ENCODE data around the gene ZFAND3.
"Not testable (repeated sequence)": the region's sequence is repeated elsewhere in the genome, so short reads cannot be mapped to it uniquely, and the experiment has no call there.

The ZFAND3 gene

DNA sequence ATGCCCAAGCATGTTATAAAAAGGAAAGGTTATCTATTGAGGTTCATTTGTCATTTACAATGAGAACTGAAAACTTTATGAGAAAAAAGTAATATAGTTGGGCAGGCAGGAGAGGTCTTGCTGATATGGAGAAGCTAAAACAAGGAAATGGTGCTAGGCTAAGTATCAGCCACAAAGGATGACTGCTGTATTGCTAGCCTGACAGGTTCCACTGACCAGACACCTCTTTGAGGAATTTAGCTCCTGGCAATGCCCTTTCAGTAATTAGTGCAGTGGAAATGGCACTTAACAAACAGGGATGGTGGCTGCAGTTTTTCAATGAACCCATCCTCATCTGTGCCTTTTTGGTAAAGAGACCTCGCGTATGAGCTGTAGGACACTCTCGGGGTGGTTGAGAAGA is 284.4 kb downstream of the ZFAND3 start:
- no peak for DNase-seq

DNA sequence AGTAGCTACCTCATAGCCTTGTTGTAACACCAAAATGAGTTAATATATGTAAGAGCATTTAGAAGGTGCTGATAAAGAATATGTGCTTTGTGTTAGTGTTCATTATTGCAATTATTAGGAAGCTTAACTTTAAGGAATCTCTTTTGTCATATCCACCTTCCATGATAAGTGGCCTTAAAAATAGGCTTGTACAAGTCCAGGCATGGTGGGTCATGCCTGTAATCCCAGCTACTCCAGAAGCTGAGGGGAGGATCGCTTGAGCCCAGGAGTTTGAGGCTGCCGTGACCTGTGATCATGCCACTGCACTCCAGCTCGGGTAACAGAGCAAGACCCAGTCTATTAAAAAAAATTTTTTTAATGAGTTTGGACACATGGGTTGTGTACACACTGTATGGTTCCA is 285.5 kb downstream of the ZFAND3 start:
- no peak for DNase-seq

DNA sequence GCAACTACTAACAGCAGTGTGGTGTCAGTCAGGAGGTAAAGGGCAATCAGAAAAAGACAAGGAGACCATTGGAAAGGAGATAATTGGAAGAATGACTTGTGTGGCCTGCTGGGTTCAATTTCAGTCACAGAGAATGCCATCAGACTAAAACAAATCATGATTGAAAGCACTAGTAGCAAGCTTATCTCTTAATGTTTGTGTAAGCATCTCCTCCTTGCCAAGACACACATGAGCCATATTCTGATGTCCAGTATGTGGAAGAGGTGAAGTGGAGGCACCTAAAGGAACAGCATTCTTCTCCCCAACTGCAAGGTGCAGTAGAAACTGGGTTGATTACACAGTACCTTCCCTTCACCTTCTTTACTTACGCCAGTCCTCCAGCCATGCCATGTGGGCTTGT is 287.5 kb downstream of the ZFAND3 start:
- DNase-seq: no peak

DNA sequence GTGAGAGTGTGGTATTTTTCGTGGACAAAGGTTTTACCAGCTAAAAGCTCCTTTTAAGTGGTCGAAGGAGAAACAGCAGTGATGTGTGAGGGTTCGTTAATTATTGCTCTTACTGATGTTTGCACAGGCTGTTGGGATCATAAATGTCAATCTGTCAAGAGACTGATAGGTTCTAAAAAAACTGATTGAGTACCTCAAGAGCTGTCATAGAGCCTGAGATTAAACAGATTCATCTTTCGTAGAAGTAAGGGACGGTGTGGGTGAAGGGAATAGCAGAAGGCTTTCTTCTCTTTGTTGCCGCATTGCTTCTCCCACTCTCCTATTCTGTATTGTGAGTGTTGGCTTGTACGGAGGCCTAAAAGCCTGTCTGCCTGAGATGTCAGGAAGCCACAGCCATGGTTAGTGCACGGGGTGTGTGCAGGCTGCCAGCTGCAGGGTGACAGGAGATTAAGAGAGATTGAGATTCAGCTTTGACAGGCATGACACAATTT is 291.0 kb downstream of the ZFAND3 start:
- DNase-seq: peak; percentile 15

DNA sequence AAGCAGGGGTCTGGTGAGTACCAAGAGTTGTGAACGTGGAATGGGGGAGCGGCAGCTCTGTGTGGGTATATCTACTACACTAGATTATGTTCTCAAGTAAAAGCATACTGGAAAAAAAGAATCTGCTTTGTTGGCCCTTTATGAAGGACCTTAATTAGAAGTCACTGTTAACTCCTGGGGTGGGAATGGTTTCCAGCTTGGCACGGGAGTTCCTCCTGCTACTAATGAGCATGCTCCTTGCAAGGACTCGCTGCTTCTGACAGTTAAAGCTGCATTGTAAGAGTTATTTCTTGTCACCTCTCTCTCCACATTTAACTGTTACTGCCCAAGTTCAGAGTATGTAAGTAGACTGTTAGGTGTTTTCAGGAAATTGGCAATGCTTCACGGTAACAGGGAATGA is 292.7 kb downstream of the ZFAND3 start:
- DNase-seq: no peak

DNA sequence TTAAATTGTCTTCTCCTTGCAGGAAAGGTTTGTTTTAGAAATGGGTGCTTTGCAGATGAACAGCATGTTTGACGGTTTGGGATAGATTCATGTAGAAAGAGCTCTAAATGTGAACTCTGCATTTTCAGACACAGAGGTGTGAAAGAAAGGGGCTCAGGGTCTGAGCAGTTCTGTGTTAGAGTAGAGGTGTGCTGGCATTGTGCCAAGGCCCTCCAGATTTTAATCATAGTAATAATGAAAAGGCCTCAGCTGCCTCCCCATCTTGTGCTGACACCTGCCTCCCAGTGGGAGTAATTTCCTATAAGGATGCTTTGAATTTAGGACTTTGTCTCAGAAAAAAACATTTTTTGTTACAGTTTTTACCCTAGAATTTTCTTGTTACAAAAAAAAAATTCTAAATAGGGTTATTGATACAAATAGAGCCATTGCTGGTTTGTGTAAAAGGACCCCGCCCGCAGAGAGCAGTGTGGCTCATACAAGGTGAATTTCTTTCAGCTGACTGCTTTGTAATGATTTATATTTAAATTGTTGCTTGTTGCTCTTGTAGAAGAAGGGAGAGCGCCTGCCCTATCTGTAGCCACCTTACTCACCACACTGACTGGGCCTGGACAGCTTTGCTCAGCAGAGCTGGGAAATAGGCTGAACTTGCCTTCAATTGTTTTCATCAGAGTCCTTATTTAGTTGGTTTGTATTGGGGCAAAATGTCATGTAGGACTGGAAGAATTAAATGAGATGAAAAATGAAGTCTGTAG is 294.5 kb downstream of the ZFAND3 start:
- DNase-seq: no peak

DNA sequence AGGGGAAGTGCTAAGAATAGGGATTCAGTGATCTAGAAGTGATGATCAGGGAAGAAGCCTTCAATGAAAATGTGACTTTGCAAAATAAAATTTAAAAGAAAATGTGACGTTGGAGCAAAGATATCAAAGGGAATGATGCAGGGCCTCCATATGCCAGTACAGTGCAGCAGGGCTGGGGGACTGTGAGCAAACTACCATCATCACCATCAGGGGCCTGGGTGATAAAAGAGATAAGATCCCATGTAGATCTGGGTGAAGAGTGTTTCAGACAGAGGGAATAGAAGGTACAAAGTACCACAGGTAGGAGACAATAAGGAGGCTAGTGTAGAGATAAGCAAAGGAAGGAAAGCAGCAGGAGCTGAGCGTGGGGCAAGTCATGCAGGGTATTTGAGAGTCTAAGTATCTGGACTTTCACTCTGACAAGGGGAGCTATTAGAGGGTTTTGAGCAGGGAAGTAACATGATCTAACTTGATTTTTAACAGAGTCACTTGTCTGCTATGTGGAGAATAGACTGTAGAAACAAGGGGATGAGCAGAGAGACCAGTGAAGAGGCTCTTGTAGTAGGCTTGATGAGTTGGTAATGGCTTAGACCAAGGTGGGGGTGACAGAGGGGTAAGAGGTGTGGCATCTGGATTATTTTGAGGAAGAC is 295.6 kb downstream of the ZFAND3 start:
- no peak for DNase-seq

DNA sequence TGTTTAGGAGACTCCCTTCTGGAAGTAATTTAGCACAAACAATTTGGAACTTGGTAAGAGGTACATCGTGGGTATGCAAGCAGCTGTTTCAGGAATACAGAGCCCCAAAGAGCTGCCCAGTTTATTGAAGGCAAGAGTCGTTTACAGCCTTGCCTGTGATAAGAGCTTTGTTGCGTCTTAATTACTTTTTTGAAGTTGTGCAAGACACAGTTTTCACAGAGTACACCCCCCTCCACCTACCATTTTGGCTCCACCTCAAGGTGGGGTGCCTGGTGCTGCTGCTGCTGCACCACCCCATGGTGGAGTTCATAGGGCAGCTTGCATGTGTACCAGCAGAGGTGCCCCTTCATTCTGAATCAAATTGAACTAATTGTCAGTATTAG is 296.1 kb downstream of the ZFAND3 start:
- DNase-seq: no peak

DNA sequence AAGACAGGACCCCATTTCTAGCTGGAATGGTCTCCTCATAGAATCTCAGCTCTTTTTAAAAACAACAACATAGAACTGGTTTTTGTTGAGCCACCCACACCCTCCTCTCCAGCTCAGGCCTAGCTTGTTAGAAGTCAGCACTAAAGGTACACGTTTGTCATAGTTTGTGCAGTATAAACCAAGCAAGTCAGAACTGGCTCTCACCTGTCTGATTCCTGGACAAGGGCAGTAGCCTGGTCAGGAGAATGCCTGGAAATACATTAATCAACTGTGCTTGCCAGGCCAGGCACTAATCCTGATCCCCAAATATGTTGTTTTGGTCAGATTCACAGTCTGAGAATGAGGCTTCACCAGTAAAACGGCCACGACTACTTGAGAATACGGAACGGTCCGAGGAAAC is 296.7 kb downstream of the ZFAND3 start:
- no peak for DNase-seq

DNA sequence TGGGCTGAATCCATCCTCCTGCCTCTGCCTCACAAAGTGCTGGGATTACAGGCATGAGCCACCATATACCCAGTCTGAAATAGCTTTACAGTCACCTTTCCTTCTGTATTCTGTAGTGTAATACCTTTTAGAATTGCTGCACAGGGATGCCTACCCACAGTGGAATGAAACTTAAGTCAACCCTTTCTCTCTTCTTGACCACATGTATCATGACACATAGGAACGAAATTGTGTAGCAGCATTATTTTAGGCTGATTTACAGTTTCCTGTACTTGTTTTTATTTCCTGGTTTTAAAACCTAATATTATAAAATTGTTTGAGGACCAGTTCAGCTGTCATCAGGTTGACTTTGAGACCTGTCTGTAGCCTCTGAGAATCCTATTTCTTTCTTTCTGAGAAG is 297.8 kb downstream of the ZFAND3 start:
- no peak for DNase-seq

DNA sequence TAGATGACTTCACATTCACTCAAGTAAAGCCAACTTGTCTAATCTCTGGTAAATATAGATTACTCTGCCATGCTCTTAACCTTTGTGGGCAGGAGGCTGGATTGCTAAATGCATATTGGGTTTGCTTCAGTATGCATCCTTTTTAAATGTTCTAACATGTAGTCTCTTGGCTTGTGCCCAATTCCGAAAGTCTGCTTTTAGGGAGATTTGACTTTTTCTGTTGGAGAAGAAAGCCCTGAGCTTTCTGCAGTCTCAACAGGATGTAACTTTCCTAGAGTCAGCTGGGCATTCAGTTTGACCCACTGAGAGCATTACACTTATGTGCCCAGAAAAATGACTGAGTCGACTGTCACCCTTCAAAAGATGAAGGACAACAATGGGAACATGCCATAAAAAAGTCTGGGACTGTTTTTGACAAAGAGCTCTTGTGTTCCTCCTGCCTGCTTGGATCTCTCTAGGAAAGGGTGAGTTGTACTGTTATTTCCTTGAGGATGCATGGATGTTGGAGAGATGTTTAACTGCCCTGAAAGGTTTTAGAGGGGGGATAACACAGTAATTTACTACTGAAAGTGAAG is 299.4 kb downstream of the ZFAND3 start:
- no peak for DNase-seq

DNA sequence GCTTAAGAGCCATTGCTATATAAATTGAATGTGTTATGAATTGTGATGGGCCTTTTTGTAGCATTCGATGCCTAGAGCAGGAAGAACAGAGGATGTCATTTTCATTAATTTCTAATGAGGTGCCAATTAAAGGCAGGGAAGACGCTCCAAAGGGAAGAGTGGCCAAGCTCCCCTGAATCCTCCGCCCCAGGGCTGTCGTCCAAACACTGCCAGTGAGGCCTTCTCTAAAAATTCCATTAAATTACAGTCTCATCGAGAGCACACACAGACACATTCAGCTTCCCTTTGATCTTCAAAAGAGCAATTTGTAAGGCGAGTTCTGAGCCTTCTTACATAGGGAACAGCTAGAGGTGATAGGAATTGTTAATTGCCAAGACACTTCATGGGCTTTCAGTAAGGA is 300.0 kb downstream of the ZFAND3 start:
- DNase-seq: no peak

DNA sequence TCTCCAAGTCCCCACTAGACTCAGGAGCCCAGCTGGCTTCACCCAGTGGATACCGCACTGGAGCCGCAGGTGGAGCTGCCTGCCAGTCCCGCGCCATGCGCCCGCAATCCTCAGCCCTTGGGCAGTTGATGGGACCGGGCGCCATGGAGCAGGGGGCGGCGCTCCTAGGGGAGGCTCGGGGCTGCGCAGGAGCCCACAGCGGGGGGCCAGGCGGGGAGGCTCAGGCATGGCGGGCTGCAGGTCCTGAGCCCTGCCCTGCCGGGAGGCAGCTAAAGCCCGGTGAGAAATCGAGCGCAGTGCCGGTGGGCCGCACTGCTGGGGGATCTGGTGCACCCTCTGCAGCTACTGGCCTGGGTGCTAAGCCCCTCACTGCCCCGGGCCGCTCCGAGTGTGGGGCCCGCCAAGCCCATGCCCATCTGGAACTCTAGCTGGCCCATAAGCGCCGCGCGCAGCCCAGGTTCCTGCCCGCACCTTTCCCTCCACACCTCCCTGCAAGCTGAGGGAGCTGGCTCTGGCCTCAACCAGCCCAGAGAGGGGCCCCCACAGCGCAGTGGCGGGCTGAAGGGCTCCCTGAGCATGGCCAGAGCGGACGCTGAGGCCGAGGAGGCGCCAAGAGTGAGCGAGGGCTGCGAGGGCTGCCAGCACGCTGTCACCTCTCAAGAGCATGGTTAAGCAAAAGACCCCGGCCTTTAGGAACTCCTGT is 304.8 kb downstream of the ZFAND3 start:
- not testable (repeated sequence) for DNase-seq

DNA sequence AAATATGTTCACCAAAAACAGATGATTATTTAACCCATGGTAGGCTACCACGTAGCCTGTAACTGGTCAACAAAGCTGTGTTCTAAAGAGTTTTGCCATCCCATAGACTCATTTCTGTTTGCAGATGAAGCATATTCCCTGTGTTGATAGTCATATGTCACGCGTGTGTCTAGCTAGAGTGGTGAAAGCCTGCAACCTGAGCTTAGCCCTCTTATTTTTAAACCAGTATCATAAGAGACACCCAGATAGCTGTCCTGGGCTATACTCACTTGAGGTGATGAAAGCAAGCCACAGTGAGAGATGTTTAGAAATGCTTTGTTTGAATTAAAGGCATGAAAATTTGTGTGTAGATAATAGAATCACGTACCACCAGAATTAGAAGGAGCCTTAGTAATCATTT is 307.8 kb downstream of the ZFAND3 start:
- no peak for DNase-seq

DNA sequence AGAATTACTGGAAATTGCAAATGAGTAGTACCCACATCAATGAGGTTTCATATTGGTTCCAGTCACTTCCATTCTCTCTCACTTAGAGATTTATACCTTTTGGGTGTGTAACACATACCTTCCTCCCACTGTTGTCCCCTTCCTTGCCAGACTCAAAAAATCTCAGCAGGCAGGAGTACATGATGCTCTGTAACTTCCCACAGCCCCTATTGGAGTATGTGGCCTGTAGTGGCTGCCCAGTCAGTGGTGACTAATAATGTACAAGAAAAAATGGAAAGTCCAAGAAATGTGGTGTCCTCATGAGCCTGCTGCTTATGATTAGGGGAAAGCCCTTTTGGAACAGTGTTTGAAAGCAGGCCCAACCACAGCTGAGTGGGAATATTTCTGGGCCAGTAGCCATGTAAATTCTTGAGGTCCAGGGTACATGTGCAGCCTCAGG is 312.0 kb downstream of the ZFAND3 start:
- DNase-seq: no peak

DNA sequence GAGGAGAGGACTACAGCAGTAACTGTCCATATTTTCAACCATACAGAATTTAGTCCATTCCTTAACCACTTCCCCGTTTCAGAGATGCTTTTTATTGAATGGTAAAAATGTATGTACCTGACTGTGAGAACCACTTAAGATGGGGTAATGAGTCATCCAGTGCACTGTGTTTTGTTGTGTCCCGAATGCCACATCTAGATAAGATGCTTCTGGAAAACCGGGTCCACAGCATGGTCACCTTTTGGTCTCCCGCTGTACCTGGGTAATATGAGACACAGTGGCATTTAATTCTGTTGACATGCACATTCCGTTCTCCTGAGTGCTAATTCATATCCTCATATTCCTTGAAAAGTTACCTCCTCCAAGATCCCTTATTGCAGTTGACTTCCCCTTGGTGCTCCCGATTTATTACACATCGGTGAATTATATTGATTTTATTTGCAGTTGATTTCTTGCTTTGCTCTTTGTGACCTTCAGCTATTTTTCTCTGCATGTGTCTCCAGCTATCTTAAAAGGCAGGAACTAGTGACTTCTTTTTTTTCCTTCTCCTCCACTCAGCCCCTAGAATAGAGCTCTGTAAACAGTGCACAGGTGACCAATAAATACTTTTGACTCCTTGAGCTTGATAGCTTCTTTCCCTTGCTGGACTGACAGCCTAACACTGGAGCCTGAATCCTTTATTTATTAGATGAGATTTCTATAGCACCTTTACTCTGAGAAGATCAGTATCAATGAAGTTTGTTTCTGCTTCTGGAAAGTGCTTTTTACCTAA is 314.6 kb downstream of the ZFAND3 start:
- no peak for DNase-seq

DNA sequence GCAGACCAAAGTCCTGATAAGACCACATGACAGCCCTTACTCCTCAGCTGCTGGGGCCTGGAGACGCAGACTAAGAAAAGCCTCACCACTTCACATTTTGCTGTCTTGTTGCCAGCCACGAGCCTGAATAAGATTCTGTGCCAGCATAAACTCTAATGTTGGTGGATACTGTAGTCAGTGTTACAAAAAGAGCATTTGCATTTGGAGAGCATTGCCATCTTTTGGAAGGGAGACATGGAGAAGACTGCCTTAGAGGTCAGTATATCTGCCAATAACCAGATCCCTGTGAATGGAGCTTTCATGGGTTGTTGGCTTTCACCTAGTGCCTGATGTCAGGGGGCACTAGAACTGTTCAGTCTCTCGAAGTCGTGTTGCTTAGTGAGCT is 315.2 kb downstream of the ZFAND3 start:
- DNase-seq: no peak

DNA sequence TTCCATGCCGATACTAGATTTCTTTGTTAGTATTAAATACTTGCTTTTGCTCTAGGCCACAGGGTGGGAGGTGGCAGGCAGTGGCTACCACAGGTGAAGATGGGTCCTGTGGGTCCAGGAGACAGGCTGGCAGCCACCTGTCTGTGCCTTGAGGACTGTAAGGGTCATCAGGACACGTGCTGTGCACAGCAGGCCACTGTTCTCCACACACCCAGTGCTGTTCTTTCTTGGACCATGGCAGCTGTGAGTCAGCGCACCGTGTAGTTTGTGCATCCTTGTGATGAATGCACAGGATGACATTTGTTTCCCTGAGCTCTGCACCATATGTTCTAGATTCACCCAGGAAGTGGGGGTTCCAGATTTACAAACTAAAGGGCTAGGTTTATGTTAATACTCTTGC is 317.0 kb downstream of the ZFAND3 start:
- DNase-seq: no peak

DNA sequence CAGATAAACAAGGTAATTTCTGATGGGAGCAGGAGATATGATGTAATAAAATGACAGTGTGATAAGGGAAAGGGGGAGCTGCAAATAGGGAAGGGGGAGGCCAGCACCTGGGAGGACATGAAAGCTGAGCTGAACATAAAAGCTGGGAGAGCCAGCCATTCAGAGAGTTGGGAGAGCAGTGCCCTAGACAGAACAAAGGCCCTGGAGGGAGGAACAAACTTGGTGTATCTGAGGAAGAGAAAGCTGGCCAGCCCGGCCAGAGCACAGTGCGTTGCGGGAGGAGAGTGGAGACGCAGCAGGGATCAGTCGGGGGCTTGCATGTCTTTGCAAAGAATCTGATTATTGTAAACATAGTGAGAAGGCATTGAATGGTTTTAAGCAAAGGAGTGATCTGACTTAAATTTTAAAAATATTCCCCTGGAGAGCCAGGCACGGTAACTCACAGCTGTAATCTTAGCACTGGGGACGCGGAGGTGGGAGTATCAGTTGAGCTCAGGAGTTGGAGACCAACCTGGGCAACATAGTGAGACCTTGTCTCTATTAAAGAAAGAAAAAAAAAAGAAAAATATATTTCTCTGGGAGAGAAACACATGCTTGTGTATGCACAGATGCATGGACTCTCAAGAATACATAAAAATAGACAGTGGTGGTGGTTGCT is 318.2 kb downstream of the ZFAND3 start:
- DNase-seq: no peak

DNA sequence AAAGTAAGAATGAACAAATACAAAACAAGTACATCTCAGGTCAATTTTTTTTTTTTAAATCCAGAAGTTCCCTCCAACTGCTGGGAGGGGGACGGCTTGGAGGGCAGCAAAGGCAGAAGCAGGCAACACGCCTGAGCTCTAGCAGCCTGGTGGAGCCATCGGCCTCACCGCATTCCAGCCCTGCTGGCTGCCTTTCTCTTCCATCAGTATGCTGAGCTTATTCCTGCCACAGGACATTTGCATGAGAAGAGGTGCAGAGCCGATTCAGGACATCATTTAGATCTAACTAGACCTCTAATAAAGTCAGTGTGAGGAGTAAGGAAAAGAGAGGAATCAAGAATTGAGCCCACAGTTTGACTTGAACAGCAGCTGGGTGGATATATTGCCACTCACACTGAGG is 318.8 kb downstream of the ZFAND3 start:
- no peak for DNase-seq

DNA sequence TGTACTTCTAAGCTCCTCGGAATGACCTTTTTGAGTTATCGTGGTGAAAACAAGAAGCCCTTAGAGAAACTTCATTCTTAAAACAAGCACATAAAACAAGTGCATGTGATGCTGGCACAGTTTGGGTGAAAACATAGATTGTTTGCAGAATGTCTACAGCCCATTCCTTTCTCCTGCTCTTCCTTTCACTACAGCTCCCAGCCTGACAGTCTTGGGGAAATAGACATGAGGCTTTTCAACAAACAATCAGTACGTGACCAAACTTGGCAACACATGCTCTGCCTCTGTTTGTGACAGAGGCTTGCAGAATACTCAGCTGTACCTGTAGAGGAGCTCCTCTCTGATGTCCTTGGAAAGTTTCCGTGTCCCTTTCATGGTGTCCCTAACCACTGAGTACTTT is 321.6 kb downstream of the ZFAND3 start:
- DNase-seq: no peak

DNA sequence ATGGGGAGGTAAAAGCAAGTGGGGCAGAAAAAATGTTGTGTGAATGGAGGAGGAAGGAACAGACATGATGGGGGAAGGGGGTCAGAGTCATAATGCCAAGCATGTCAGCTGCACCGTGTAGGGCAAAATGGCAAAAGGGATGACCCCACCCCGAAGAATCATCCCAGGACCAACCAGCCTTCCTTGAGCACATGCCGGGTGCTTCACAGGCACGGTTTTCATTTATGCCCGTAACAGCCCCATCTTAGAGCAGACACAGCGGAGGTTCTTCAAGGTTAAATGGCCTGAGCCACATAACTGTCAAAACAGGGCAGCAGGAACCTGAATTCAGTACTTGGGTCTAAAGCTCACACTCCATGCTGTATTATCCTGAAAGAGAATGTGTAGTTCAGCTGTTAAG is 322.2 kb downstream of the ZFAND3 start:
- DNase-seq: no peak

Measured in hematopoietic multipotent progenitor cell treated with erythropoietin and hydrocortisone succinate and interleukin-3 and kit ligand, for 6 days (in vitro differentiated cells).